Upper lobe of left lung (tissue), 6 donors: Measurements from ENCODE around the gene NID2. TPM values are rescaled to one million over a fixed set of nuclear protein-coding genes. Genes with fewer than 3 reads are reported as not detected.

Experiments
- ATAC-seq, 2 donors: fragments of 200-7000 bp; cut with Tn5 transposase; one replicate each; pipeline ENCODE4 v1.9.1; 2022; ENCODE audit warnings: mild to moderate bottlenecking in 2 of 2, moderate library complexity in 2 of 2; ENCODE audit not compliant: low FRiP score in 2 of 2
- DNase-seq, 2 donors: peaks; one replicate each; pipeline ENCODE4 v3.0.0-alpha.2; 2019 to 2020
- H3K27ac ChIP-seq, 4 donors: fragments of 200-600 bp; sonication (generic); one replicate each; pipeline ENCODE4 v1.5.1; 2016 to 2019
- H3K27me3 ChIP-seq, 4 donors: fragments of 200-600 bp; sonication (generic); one replicate each; pipeline ENCODE4 v1.5.1; 2017 to 2019
- H3K36me3 ChIP-seq, 4 donors: fragments of 200-600 bp; sonication (generic); one replicate each; pipeline ENCODE4 v1.5.1; 2016 to 2019
- H3K4me1 ChIP-seq, 4 donors: fragments of 200-600 bp; sonication (generic); one replicate each; pipeline ENCODE4 v1.5.1; 2018 to 2019
- H3K4me3 ChIP-seq, 4 donors: fragments of 200-600 bp; sonication (generic); one replicate each; pipeline ENCODE4 v1.5.1; 2017 to 2019; ENCODE audit warnings: mild to moderate bottlenecking in 2 of 4, moderate library complexity in 1 of 4
- H3K9me3 ChIP-seq, 4 donors: fragments of 200-600 bp; sonication (generic); one replicate each; pipeline ENCODE4 v1.5.1; 2018 to 2019
- CTCF ChIP-seq, 6 experiments: fragments of 450-650 bp in 4 of 6; fragments of 200-600 bp in 2 of 6; sonication (generic) in 2 of 6; IDR thresholded peaks; one replicate each; pipeline ENCODE4 v1.5.1; 2016 to 2019; ENCODE audit warnings: antibody characterized with exemption in 6 of 6
- EP300 ChIP-seq, 4 donors: sonication (generic); formaldehyde crosslinking; IDR thresholded peaks; one replicate each; pipeline ENCODE4 v1.5.1; 2017; ENCODE audit warnings: antibody characterized with exemption in 4 of 4, control low read depth in 2 of 4
- POLR2A ChIP-seq, 4 donors: fragments of 450-650 bp; IDR thresholded peaks; one replicate each; pipeline ENCODE4 v1.5.1; 2016 to 2017; ENCODE audit warnings: antibody characterized with exemption in 4 of 4, mild to moderate bottlenecking in 2 of 4
- POLR2AphosphoS5 ChIP-seq, 2 donors: sonication (generic); formaldehyde crosslinking; IDR thresholded peaks; one replicate each; pipeline ENCODE4 v1.5.1; 2017; ENCODE audit warnings: antibody characterized with exemption in 2 of 2
- WGBS, 2 donors: methylation state at CpG; one replicate each; pipeline ENCODE4 v1.1.5; 2017 to 2018; 5-methylcytosine and 5-hydroxymethylcytosine counted together
- total RNA-seq, 6 donors: library from RNA; depleted of rRNA in 4 of 6; stranded (reverse); fragments of >200 nt in 4 of 6; gene quantifications; one replicate each; pipeline versions ENCODE4 v1.1.0 to v1.2.1, GENCODE V29; 2016 to 2021
- donor health status: DM: no; HTN: no; CAD: no; lungs with moderate emphysema.
- donor health status: DM: no; HTN: yes; CAD: no; lungs with severe emphysema.

Gene NID2
- total RNA-seq, 6 donors from 2014 or later = 4.9 to 33.5 (median 8.3) TPM

DNA sequence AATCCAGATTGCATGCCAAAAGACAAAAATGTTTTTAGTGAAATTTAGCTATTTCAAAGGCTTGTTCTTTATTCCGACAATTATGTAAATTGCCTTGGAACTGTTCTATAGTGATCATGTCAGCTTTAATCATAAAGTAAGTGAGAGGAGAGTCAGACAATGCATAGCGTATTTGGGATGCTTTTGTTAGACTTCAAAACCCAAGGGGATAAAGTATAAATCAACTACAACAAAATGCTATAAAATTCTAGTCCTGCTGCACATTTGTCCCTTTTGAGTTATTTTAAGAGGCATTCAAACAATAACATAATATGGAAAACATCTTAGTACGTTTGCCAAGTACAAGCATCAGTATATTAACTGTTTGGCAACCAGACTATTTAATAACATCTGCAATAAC is 68.2 kb downstream of the NID2 start:
- H3K4me1 ChIP-seq = peaks cover 0 to 14% (median 7%) of the 10 kb centered on the region in 4 donors
- H3K9me3 ChIP-seq = no peaks in the 10 kb centered on the region
- no peak for TF ChIP-seq POLR2AphosphoS5 (IDR thresholded peaks at IDR 0.05)
- TF ChIP-seq CTCF (IDR thresholded peaks at IDR 0.05) = no peak
- no peak for TF ChIP-seq EP300 (IDR thresholded peaks at IDR 0.05)
- no peak for TF ChIP-seq POLR2A (IDR thresholded peaks at IDR 0.05)
- H3K36me3 ChIP-seq = peaks cover 31 to 89% (median 42%) of the 10 kb centered on the region in 4 donors
- ATAC-seq (no peak), DNase-seq (no peak)
- H3K4me3 ChIP-seq = no peak overlapping the region
- H3K27me3 ChIP-seq = no peaks in the 10 kb centered on the region
- no peak overlapping the region for H3K27ac ChIP-seq
- WGBS, 2 donors = 75 to 79% methylated on average over 3 of the region's 3 CpGs

DNA sequence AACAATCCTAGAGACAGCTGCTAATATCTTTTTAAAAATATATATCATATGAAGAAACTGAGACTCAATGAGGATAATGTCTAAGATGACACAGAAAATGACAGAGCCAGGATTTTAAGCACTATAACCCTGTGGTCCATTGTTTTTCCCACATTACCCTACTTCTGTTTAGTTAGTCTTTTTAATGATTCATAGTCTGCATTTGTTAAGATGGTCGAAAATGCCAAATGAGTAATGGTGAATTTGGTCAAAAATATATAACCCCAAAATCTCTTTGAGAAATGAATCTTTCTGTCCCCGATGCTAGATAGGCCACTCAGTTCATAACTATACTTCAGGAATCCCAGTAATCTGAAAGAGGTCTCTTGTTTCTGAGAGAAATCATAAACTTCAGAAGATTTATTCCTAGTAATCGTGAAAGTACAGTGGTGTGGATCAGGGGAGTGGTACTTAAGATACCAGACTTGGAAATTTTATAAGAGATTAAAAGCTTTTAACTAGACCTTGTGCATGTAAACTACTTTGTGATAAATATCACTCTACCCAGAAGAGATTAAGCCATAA is 68.8 kb downstream of the NID2 start:
- ATAC-seq = no peak

GRCh38 chr14:51999084-51999483 is 69.8 kb downstream of the NID2 start:
- H3K27ac ChIP-seq = no peak overlapping the region
- ATAC-seq (peak in 1 of 2 donors; percentile 35), DNase-seq (no peak)
- H3K4me3 ChIP-seq = no peak overlapping the region
- no peaks in the 10 kb centered on the region for H3K9me3 ChIP-seq
- H3K4me1 ChIP-seq = peaks cover 0 to 14% (median 7%) of the 10 kb centered on the region in 4 donors
- TF ChIP-seq CTCF (IDR thresholded peaks at IDR 0.05) (no peak), POLR2AphosphoS5 (IDR thresholded peaks at IDR 0.05) (no peak), POLR2A (IDR thresholded peaks at IDR 0.05) (no peak), EP300 (IDR thresholded peaks at IDR 0.05) (no peak)
- H3K27me3 ChIP-seq = no peaks in the 10 kb centered on the region
- peaks cover 25 to 88% (median 32%) of the 10 kb centered on the region in 4 donors for H3K36me3 ChIP-seq
- whole genome bisulfite sequencing, 2 donors = 84 to 92% methylated on average over 2 of the region's 2 CpGs

More for the DNA sequence above, 68.8 kb downstream of the NID2 start:
- TF ChIP-seq CTCF (IDR thresholded peaks at IDR 0.05) = no peak
- no peak for TF ChIP-seq POLR2AphosphoS5 (IDR thresholded peaks at IDR 0.05)
- TF ChIP-seq EP300 (IDR thresholded peaks at IDR 0.05) = no peak
- no peak for TF ChIP-seq POLR2A (IDR thresholded peaks at IDR 0.05)
- no peaks in the 10 kb centered on the region for H3K27me3 ChIP-seq
- no peak for DNase-seq
- H3K4me3 ChIP-seq = no peak overlapping the region
- no peaks in the 10 kb centered on the region for H3K9me3 ChIP-seq
- H3K27ac ChIP-seq = no peak overlapping the region
- H3K36me3 ChIP-seq = peaks cover 31 to 88% (median 38%) of the 10 kb centered on the region in 4 donors
- 57 to 72% methylated on average over 3 of the region's 3 CpGs for WGBS, 2 donors
- H3K4me1 ChIP-seq = peaks cover 0 to 14% (median 7%) of the 10 kb centered on the region in 4 donors

DNA sequence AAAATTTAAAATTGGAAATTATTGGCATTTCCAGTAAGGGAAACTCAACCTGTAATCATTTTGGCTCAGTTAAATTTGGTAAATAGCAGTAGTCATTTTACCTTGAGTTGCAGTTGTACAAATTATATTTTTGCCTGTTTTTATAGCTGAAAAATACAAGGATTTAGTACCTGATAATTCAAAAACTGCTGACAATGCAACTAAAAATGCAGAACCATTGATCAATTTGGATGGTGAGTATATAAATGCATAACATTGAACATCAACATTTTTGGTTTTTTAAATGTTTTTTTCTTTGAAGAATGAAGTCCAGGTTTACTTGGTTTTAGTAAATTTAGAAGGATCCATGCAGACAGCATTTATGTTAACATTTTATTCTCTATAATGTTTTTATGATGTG is 70.5 kb downstream of the NID2 start:
- Histone ChIP-seq H3K4me1 (peaks cover 0 to 11% (median 4%) of the 10 kb centered on the region in 4 donors), H3K9me3 (no peaks in the 10 kb centered on the region), H3K27me3 (no peaks in the 10 kb centered on the region), H3K4me3 (no peak overlapping the region), H3K36me3 (peaks cover 23 to 88% (median 29%) of the 10 kb centered on the region in 4 donors), H3K27ac (no peak overlapping the region)
- DNase-seq (no peak), ATAC-seq (no peak)
- no peak for TF ChIP-seq EP300 (IDR thresholded peaks at IDR 0.05)
- TF ChIP-seq POLR2AphosphoS5 (IDR thresholded peaks at IDR 0.05) = no peak
- no peak for TF ChIP-seq CTCF (IDR thresholded peaks at IDR 0.05)
- no peak for TF ChIP-seq POLR2A (IDR thresholded peaks at IDR 0.05)
